HG03039 (cell line): ENCODE measurements around the gene GTF2B.
"Not testable (repeated sequence)": the region's sequence is repeated elsewhere in the genome, so short reads cannot be mapped to it uniquely, and the experiment has no call there.

Experiments used
- ATAC-seq: cut with Tn5 transposase; IDR thresholded peaks from one replicate; pipeline ENCODE4 v1.9.1; 2021; ENCODE audit warnings: mild to moderate bottlenecking, moderate library complexity; ENCODE audit not compliant: unreplicated experiment

Gene GTF2B

DNA sequence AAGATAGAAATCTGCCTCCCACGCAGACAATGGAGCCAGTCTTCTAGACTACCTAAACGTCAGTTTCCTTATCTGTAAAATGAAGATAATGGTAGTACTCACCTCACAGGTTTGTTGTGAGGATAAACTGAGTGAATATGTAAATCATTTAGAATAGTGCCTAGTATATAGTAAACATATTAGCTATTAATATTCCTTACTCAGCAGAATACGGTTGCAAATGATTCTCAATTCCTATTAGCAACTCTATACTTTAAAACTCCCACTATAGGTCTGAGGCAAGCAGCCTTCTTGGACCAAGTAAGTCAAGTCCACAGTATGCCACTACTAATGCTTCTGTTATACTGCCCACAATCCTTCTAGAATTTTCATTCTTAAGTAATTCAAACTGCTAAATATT lies 5.4 kb downstream of the GTF2B start:
- ATAC-seq = no peak

DNA sequence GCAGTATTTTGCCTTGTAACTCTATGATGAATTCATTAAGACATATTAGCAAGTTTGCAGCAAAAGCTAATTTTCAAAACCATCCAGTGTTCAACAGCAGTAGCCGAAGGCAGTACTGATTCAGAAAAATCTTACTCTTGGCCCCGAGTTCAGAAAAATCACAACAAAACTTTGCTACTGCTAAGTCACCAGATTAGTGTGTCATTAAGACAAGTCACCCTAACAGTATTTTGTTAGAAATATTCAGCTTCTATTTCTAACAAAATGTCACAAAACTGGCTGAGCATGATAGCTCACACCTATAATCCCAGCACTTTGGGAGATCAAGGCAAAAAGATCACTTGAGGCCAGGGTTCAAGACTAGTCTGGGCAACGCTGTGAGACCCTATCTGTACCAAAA lies 8.2 kb downstream of the GTF2B start:
- ATAC-seq = no peak

DNA sequence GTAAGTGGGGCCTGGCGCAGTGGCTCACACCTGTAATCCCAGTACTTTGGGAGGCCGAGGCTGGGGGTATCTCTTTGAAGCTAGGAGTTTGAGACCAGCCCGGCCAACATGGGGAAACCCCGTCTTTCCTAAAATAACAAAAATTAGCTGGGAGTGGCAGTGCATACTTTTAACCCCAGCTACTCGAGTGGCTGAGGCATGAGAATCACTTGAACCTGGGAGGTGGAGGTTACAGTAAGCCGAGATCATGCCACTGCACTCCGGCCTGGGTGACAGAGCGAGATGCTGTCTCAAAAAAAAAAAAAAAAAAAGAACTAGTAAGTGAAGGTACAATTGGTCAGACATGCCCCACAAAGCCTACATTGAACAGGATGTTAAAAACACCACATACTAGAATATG lies 10.7 kb downstream of the GTF2B start:
- ATAC-seq = not testable (repeated sequence)

DNA sequence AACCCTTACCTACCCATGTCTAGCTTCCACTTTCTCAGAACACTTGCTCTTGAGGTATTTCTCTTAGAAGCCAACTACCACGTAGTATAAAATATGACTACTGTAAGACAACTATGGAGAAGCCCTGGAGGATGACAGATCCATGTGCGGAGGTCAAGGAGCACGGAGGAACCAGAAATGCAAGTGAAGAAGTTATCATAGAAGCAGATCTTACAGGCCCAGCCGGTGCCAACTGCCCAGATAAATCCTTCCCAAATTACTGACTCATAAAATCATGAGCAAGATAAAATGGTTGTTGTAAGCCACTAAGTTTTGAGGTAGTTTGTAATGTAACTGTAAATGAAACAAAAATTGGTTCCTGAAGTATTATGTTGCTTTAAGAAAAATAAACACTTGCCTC lies 12.6 kb downstream of the GTF2B start:
- no peak for ATAC-seq

DNA sequence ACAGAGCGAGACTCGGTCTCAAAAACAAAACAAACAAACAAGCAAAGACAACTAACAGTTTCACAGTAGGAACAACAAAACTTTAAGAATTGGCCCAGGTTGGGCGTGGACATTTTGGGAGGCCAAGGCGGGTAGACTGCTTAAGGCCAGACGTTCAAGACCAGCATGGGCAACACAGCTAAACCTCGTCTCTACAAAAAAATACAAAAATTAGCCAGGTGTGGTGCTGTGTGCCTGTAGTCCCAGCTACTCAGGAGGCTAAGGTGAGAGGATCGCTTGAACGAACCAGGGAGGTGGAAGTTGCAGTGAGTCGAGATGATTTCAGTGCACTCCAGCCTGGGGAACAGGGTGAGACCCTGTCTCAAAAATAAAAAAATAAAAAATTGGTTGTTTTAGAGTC lies 13.5 kb downstream of the GTF2B start:
- no peak for ATAC-seq

DNA sequence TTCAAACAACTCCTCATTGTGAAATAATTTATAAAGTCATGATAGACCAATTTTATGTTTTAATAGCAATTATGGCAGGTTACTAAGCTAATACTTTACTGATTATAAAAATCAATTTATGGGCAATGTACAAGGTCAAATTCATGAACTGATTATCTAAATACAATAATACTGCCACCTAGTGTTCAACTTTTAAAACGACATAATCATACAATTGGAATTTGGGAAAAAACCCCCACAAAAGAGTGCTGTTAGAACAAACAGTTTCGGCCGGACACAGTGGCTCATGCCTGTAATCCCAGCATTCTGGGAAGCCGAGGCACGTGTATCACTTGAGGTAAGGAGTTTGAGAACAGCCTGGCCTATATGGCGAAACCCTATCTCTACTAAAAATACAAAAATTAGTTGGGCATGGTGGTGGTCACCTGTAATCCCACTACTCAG lies 14.0 kb downstream of the GTF2B start:
- no peak for ATAC-seq

DNA sequence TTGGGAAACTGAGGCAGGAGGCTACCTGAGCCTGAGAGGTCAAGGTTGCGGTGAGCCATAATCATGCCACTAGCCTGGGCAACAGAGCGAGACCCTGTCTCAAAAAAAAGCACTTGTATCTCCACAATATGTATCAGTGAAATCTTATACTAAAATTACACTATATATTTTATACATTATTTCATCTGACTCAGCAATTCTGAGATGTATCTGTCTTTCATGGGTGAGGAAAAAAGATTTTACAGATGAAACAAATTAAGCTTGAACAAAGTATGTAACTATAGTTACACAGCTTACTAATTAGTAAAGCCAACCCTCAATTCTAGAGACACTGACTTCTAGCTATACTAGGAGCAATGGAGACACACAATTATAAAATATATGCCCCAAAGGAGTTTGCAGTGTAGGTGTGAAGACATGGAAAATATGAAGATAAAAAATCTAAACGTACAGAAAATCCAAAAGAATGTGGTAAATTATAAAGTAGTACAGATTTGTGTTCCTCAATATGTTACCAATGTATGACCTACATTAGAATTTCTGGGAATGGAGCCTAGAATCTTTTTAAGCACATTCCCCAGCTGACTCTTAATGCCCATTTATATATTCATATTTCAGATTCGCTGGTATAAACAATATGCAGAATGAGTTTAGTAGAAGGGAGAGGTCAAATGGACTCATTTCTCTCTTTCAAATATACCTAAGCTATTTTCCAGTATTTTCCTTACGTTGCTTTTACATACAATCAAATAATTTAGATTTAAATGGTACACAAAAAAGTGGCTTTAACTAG lies 14.6 kb downstream of the GTF2B start:
- ATAC-seq = no peak

DNA sequence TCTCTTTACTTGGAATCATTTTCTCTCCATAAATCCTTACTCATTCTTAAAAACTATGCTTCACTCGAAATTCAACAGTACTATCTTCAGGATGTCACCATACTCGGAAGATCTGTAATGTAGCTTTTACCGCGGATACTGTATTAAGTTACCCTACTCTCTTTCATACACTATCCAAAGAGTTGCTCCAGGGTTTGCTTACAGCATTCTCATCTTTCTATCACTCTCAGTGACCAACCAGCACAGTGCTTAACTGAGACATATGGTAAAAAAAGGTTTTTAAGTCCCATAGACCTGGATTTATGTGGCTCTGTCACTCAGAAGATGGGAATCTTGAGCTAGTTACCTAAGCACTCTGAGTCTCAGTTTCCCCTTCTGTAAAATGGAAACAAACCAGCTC lies 15.8 kb downstream of the GTF2B start:
- ATAC-seq = no peak

DNA sequence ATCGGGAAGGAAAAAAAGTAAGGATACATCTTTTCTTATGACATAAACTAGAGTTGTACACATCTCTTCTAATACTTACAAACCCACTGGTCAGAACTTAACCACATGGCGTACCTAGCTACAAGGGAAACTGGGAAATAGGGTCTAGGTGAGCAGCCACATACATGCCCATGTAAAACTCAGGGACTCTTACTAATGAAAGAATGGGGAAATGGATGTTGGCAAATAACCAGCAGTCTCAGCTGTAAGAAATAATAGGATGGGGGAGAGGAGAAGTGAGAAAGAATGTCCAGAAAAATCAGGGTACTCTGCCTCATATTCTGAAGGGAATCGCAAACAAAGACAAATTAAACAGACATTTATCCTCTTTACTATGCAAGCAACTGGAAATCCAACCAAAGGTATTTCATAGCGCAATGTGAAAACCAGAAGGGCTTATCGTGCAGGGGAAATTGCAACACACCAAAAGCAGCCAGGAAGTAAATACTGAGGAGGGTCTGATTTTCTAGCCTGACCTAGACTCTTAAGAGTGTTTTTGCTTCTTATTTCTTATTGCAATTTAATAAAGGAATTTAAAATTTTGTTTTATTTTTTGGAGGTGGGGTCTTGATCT lies 17.5 kb downstream of the GTF2B start:
- no peak for ATAC-seq

DNA sequence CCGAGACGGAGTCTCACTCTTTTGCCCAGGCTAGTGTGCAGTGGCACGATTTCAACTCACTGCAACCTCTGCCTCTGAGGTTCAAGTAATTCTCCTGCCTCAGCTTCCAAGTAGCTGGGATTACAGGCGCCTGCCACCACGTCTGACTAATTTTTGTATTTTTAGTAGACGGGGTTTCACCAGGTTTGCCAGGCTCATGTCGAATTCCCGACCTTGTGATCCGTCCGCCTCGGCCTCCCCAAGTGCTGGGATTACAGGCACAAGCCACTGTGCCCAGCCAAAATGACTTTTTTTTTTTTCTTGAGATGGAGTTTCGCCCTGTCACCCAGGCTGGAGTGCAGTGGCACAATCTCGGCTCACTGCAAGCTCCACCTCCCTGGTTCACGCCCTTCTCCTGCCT lies 21.7 kb downstream of the GTF2B start:
- ATAC-seq = not testable (repeated sequence)

DNA sequence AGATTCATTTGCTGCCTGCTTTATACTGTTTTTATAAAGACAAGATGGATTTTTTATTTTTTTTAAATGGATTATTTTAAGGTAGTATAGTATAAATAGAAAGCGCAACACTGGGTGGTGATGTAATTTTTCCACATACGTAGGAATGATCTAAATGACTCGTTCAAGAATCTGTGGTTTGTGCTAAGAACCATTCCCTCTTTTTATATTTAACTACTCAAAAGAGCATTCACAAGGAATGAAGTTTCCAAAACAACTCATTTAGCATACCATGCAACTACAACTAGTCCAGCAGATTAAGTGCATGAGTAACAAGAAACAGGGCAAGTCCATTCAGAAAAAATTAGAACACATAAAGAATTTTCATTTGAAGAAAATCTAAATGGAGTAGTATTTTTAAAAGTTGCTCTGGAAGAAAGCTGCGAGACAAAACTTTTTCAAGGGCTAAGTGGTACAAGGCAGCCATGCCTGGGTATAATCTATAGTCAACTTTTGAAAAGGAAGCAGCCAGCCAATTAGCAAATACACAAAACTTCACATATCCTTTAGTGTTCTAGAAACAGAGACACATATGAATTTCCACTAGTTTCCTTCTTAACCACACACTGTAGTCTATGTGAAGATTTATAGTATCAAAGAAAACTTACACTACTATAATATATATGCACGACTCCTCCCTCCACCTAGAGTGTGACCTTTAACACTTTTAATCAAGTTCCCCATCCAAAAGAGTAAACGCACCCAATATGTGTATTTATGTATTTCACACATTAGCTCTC lies 23.4 kb downstream of the GTF2B start:
- ATAC-seq = no peak

DNA sequence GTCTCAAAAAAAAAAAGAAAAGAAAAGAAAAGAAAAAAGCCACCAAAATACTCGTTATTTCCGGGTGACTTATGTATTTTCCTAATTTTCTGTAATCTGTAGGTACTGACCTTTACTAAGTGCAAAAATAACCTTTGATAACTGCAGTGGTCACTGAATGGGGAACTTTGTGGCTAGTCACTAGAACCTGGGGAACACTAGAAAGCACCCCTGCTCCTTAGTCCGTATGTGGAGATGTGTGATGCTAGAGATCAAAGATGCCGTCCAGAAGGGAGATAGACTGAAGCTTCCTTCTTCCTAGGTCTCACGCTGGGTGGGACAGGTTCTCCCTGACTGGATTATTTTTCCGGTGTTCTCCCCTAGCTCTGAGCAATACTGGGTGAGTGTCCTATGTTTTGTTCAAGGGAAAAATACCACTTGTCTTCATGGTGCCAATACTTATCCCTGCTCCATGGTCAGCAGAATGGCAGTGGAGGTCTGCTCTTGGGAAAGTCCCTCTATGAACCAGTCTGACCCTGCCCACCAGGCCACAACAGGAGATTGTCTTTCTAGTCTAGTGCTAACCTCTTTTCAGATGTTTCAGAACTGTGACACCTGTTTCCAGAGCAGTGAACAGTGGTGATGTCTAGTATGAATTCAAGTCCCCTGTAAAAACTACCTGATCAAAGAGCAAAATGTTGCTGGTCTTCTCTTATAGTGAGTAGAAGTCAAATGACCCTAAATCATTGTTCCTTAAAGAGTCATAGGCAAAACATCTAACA lies 39.9 kb downstream of the GTF2B start:
- no peak for ATAC-seq

DNA sequence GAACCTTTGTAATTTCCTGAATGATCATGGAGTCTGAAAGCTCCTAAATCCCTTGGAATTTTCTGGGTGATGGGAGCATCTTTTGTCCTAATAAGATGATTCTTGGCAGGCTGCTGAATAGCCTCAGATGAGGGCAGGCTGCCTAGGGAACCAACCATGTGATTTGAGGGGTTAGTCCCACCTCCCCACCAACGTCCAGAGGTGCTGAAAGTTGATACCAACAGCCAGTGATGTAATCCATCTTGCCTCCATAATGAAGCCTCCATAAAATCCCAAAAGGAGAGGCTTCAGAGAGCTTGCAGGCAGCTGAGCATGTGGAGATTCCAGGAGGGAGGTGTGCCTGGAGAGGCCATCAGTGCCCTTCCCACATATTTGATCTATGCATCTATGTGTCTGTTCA lies 43.7 kb downstream of the GTF2B start:
- ATAC-seq = no peak

DNA sequence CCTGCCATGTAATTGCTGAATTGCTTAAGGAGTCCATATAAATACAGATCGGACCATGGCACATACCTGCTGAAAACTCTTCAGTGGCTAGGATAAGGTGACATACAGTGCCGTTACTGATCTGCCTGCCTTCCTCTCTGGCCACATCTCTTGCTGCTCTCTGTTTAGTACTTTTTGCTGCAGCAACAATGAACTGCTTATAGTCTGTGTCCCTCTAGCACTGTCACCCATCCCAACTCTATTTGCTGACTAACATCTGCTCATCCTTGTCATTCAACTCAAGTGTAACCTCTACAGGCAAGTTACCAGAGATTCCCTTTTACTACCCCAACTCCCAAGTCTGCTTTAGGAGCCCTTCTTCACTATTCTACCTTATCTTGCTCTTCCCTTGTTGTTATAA lies 65.6 kb downstream of the GTF2B start:
- ATAC-seq = no peak

DNA sequence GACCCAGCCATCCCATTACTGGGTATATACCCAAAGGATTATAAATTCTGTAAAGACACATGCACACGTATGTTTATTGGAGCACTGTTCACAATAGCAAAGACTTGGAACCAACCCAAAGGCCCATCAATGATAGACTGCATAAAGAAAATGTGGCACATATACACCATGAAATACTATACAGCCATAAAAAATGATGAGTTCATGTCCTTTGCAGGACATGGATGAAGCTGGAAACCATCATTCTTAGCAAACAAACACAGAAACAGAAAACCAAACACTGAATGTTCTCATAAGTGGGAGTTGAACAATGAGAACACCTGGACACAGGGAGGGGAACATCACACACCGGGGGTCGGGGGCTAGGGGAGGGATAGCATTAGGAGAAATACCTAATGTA lies 71.7 kb downstream of the GTF2B start:
- not testable (repeated sequence) for ATAC-seq

DNA sequence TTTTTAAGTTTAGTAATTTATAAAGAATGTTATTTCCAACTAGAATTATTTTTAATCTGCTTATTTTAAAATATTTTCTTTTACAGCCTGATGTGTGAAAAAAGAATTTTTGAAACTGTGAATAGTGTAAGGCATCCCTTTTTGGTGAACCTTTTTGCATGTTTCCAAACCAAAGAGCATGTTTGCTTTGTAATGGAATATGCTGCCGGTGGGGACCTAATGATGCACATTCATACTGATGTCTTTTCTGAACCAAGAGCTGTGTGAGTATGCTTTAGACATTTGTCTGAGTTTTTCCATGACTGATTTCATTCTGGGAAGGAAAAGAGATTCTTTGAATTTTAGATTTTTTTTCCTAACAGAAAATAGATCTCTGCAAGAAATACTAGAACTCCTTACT lies 77.9 kb downstream of the GTF2B start:
- no peak for ATAC-seq

DNA sequence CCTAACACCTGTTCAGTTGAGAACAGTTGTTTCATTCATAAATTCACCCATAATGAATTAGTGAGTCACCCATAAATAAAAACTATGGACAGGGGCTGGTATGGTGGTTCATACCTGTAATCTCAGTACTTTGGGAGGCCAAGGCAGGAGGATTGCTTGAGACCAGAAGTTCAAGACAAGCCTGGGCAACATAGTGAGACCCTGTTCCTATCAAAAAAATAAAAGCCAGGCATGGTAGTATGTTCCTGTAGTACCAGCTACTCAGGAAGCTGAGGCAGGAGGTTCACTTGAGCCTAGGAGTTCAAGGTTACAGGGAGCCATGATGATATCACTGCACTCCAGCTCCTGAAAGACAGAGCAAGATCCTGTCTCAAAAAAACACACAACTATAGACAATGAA lies 79.0 kb downstream of the GTF2B start:
- ATAC-seq = no peak

DNA sequence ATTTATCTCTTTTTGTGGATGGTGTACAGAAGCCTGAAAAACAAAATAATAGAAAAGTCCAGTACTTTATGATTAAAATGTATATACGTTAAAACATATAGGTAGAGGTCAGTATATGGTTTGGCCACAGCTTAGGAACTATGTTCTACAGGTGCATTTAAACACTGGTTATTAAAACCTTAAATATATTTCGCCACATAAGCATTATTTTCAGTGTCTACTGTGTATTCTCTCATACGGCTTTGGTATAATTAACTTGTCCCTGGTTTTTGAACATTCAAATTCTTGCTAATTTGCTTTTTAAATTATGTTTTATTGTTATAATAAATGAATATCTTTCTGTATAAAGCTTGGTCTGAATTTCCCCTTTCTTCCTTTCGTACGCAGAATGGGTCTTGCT lies 87.9 kb downstream of the GTF2B start:
- no peak for ATAC-seq

DNA sequence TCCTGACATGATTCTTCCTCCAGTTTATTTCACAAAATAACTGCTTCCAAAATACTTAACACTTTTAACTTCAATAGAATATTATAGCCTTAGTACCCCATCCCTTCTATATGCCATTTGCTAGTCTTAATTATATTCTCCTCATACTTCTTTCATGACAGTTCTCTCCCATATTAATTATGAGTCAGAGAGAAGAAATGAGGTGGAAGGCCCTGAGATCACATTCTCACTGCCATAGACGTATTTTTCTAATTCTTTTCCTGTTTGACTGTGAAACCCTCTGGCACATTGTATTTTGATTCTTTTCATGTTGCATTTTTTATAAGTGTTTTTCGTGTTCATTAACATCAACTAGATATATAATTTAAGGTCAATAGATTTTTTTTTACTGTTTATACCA lies 88.4 kb downstream of the GTF2B start:
- no peak for ATAC-seq
